GM21737 (cell line): ENCODE measurements around the gene TSPAN3.
A peak's percentile ranks its signal among the peaks of the same experiment; 100 is the strongest.

Experiments used
- ATAC-seq: cut with Tn5 transposase; IDR thresholded peaks from one replicate; pipeline ENCODE4 v1.9.1; 2021; ENCODE audit warnings: mild to moderate bottlenecking, moderate library complexity; ENCODE audit not compliant: unreplicated experiment

Gene TSPAN3

DNA sequence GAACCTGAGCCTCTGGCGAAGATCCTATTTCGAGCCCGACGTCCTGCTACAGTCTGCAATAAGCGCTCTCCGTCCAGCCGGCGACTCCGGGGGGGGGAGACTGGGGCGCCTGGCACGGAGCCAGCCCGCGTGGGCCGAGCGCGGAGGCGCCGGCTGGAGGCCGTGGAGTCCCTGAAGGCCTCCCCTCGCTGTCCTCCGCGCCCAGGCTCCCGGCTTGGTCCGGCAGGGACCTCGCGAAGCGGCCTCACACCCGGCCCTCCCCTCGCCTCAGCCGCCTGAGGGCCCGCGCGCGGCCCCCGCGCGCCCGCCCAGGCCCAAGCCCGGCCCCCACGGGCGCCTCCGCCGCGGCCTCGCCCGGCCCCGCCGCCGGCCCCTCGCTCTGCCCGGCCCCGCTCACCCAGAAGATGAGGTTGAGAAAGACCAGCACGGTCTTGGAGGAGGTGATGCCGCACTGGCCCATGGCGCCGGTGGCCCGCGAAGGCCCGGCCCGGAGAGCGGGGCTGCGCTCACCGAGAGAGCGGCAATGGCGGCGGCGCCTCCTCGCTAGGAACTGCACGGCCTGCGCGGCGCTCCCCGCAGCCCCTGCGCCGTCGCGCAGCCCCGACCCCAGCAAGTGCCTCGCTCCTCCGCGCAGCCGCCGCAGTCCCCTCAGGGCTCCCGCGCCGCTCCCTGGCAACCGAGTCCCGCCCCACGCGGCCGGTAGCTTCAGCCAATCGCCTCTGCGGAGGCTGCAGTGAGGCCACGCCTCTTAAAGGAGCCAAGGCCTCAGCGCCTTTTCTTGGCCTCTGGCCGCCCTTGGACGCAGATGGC lies at the start of gene TSPAN3:
Gene TSPAN3 (minus strand): TSS at position 615 of the 810 bp plus-strand sequence. CDS start 155 bp downstream, at position 460.
- ATAC-seq, result peak; percentile 86

DNA sequence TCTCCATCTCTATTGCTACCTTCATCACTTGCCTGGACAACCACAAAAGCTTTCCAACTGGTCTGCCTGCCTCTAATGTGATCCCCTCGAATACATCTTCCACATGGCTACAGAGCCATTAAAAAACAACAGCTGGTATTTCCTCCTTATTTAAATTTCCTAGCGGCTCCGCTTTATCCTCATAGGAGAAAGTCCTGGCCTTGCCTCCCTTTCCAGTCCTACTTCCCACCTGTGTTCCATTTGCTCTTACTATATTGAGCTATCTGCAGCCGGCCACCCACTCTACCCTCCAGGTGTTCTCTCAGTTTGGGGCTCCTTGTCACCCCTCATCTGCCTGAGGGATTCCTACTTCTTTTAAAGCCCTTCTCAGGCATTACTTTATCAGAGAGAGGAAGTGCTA lies 49.7 kb upstream of the TSPAN3 start:
- ATAC-seq, result no peak

DNA sequence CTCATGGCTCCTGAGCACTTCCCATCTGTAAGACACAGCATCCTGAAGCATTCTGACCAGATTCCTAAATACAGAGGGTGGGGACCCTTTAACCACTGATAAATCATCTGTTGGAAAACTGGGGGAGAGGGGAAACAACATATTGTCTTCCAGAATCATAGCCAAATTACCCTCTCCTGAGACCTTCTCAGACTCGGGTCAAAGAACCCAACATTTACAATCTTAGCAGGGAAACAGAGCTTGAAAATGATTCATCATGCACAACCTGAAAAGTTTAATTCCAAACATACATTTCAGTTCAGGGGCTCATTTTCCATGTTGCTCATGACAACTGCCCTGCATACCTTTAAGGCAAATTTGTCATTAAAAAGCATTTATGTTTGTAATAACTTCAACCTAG lies 48.5 kb upstream of the TSPAN3 start:
- no peak for ATAC-seq

DNA sequence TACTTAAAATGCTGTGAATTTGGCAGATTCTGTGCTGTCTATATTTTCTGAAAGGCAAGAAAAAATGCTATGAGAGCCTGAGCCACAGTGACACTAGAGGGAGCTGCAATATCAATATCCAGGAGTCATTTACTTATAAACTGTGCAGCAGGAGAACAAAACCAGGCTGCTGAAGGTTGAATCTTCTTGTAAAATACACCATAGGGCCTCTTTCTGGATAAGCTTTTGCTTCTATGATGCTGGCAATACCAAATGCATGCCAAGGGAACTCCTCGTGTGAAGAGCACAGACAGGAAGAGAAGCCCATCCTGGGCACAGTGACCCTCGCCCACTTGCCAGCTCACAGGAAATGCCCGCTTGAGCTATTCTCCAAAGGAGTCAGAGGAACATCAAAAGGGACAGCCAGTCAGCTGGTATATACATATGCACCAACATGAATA lies 48.0 kb upstream of the TSPAN3 start:
- ATAC-seq, result no peak

DNA sequence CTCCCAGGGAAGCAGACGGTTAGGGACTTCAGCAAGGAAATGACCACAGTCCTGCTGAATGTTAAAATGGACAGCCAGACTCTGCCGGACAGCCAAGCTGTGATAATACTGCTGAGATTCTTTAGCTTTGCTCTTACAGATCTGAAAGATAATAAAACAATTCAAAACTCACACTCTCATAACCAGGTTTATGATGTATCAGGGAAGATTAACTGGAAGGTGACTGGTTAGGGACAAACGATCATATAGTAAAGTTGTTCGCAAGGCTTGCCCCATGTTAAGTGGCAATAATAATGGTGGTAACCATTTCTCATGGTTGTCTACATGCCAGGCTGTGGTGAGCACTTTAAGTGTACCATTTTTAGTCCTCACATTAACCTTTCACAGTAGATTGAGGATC lies 44.3 kb upstream of the TSPAN3 start:
- no peak for ATAC-seq

DNA sequence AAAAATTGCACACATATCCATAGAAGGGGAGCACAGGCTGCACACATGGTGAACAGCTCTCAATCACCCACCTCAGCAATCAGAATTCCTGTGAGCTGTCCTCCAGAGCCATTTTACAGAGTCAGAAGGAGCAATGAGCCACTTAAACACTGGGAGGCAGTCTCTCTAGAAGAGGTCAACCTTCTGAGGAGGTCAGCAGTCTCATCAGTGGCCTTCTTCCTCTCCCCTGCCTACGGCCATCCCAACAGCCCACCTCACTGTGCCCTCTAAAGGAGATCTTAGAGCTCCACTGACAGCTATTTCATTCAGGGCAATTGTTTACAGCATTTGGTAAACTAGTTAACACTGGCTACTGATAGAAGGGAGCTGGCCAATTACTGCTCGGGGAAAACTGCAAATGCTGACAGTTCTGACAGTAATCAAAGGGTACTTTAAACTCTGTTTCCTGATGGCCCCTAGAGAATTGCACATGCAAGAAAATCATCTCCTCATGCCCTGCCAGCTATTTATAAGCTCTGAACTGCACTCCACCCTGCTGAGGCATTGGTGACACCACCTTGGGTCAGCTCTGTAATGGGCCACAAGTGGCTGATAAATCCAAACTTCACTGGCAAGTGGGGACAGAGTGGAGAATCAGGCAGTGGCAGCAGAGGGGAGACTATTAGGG lies 42.1 kb upstream of the TSPAN3 start:
- no peak for ATAC-seq

DNA sequence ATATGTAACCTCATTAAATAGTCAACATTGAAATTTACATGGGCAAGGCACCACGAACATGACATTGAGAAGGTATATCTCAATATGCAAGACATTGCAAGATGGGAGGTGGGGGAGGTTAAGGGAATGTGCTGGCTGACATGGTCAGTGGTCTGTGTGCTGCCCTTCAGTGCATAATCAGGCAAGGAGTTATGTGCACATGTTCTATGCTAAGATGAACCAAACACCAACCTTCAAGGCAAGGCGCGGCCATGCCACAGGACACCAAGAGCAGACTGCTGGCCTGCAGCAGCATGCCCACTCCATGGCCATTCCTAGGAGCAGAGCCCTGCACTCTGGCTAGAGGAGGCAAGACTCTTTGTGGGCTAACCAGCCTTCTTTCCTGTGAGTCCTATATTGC lies 40.9 kb upstream of the TSPAN3 start:
- ATAC-seq, result no peak

DNA sequence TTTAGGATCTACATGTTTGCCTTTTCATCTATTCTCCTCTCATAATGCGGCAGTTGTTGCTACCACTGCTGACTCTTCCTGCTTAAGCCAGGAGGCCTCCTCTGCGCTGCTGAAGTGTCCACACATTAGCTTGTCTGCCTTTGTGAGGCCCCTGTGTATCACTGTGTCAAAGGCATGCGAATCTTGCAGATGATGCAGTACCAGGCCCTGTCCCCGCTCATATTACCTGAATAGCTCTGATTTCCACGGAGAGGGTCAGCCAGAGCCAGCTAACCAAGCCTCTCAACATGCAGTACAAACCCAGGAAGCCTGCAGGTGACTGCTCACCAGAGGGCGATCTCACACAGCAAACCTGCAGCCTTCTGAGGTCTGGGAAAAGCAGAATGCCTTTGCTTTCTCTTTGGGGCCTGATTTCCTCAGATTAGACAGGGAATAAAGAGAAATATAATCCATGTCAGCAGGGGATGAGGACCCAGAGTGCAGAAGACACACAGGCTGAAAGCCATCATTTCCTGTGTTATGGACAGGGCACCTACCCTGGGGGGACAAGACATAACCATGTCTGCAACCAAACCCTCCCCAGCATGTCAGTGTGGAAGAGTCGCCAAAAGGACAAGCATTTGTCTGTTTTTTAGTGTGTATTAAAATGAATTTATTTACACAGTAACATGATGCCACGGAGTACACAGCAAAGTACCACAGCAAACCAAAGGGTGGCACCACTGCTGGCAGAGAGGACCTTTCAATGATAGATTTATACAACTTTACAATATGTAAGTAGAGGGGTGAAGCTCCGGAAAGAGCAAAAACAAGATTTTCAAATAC lies 36.8 kb upstream of the TSPAN3 start:
- no peak for ATAC-seq

DNA sequence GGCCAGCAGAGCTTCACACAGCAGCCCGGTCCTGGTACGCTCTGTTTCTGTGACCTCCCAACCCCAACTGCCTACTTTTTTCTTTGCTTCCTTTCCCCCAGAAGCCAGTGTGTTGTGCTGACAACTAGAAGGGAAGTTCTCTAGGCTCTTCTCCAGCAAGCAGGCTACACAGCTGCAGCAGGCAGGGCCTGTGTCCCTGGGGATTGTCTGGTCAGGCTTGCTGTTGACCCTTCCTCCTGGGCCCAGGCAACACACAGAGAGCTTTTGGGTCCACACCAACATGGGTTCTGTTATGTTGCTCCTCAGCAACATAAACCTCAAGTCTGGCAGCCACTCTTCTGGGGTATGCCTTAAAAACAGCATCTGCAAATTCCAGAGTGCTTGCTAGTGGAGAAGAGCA lies 36.2 kb upstream of the TSPAN3 start:
- no peak for ATAC-seq

DNA sequence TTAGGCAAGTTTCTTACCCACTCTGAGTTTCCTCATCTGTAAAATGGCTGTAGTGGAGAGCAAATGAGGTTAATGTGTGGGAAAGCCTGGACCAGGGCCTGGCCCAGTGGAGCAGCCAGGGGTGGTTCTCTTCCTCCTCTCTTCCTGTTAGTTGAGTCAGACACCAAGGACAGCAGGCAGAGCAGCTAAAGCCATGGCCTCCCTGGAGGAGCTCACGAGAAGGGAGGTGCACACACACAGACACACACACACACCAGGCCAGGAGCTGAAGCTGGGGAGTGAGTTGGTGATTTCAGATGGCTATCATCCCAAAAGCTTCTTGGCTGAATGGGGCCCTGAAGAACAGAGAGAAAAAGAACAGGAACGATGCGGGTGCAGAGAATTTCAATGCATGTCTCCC lies 33.2 kb upstream of the TSPAN3 start:
- no peak for ATAC-seq

DNA sequence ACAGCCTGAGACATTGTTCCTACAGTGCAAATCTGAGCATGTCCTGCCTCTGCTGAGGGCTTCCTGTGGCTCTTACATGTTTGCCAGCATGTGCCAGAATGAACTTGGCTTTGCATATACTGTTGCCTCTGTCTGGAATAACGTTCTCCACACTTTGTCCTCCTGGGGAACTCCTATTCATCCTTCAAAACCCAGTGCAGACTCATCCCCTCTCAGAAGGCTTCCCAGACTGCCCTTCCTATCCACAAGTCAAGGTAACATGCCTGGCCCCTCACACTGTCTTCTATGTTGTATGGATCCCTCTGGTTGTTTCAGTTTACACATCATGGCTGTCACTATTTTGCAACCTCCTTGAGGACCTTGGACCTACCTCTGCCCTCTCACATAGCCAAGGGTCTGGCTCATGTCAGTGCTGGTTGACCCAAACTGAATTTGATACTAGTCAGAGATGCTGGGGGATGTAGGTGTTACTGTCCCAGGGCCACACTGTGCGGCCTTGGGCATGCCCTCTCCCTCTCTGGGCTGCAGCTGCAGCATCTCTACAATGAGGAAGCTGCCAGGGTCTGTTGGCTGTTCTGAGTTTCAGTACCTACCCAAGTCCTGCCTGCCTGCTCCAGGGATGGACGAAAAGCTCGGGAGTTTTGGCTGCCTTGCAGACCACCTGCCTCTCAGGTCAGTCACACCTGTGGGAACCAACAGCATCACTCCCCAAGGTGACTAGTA lies 29.0 kb upstream of the TSPAN3 start:
- ATAC-seq, result no peak

DNA sequence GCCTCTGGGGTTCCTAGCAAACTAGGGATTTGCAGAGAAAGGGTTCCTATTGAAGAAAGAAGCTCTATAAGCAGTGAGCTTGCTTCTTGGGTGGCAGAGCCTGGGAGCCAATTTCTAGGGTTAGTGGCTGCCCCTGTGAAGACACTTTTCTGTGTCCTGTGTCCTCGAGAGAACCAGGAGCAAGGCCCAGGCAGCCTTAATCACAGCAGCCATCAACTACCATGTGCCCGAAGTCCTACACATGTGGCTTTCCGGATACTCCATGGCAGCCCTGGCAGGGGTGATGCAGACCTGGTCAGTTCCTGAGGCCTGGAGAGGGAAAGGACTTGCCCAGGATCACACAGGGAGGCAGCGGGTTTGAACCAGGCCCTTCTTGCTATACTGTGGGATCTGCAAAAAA lies 27.7 kb upstream of the TSPAN3 start:
- no peak for ATAC-seq

DNA sequence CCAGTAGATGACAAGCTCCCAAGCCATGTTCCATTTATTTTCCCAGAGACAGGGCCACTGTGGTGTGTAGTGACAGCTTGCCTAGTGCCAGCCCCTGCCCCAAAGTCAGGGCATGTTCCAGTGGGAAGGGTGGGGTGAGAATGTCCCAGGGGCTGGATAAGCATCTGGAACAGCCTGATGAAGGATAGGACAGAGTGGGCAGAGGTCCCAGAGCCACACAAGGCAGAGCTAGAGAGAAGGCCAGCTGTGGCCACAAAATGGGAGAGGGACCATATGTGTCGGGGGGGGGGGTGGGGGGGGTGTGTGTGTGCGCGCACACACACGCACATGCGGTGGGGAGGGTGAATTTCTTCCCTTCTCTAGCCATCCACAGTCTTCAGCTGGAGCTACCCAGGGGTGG lies 27.0 kb upstream of the TSPAN3 start:
- no peak for ATAC-seq

DNA sequence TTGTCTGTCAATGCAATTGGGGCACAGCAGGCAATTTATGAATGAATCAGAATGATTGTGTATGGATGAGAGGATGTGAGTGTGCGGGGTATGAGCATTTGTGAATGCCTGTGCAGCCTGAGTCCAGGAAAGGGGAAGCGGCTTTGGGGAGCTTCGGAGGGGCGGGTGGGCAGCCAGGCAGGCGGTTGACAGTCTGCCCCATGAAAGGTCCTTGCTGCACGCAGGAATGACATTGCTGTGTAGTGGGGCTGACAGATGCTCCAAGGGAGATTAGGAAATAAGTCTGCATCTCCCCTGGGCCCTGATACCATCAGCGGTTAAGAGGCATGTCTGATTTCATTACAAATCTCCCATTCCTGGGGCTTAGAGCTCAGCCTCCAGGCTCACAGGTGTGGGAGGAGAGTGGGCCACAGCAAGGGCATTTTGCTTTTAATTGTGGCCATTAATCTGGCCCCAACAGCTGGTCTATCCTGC lies 26.4 kb upstream of the TSPAN3 start:
- no peak for ATAC-seq

DNA sequence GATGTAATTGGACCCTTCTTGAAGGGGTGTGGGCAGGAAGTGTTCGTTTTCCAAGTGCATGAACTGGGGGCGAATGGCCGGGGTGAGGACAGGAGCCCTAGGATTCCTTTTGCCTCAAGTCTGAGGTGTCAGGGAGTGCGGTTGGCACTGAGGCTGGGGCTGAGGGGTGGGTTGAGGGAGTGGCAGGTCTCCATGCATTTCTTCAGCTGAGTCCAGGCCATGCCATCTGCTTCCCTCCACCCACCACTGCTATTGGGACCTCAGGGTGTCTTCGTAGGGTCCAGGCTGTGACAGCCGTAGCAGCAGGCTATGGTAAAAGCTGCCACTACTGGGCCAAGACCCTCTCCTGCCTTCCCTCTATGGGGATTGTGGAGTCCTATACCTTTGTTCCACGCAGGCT lies 25.6 kb upstream of the TSPAN3 start:
- no peak for ATAC-seq

DNA sequence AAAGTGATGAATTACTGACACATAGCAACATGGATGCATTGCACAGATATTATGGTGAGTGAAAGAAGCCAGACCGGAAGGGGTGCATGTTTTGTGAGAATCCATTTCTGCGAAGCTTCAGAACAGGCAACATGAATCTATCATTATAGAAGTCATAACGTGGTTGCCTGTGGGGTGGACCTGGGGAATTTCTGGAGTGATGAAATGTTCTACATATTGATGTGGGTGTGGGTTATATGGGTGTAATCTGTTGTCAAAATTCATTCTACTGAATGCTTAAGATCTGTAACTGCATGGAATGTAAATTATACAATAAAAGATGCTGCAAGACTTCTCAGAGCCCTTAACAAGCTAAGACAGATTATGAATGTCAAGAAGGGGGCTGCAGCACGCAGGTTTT lies 25.2 kb upstream of the TSPAN3 start:
- ATAC-seq, result no peak

DNA sequence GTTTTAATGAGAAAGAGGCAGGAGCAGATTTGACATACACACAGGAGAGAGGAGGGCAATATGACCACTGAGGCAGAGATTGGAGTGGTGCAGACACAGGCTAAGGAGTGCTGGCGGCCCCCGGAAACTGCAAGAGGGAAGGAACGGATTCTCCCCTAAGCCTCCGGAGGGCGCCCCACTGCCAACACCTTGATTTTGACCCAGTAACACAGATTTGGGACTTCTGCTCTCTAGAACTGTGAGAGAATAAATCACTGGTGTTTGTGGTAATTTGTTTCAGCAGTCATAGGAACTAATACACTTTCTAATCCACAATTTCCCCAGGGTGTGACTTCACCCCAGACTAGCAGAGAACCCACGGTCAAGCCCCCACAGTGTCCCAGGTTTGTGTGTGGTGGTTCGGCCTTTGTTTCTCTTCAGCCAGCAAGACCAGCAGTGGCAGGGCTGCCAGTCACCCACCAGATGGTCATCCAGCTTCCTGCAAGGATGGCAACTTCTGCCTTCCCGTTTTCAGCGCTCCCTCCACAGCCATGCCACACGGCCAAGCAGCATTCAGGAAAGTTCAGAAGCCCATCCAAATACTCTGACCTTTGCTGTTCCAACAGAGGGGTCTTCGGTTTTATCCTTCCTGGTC lies 23.6 kb upstream of the TSPAN3 start:
- ATAC-seq, result no peak

DNA sequence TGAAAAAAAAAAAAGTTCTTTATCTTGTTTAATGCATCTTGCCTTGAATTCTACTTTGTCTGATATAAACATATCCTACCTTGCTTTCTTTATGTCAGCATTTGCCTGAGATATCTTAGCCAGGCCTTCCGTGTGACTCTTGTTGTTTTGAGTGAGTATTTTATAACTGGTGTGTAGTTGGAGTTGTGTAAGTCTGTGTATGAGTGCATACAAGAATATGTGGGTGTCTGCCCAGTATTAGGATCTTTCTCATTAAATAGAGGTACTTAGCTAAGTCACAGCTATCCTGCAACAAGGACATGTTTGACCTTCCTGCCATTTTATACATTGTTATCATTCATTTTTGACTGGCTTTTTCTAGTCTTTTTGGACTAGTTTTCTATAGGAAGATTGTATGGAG lies 22.5 kb upstream of the TSPAN3 start:
- no peak for ATAC-seq

DNA sequence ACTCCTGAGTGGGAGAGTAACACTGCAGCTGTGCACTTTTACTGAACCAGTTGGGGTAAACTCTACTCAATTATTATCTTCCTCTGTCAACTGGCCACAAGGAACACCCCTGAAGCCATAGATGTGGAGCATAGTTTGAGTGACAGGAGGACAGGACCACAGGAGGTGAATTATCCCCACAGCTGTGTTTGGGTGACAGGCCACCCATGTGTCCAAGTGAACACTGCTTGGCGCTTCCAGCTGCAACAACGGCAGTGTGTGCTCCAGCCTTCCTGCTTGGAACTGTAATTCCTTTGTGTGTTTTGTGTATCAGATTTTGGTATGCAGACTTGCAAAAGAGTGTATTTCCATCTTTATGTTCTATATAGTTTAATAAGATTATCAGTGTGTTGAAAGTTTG lies 20.2 kb upstream of the TSPAN3 start:
- no peak for ATAC-seq

DNA sequence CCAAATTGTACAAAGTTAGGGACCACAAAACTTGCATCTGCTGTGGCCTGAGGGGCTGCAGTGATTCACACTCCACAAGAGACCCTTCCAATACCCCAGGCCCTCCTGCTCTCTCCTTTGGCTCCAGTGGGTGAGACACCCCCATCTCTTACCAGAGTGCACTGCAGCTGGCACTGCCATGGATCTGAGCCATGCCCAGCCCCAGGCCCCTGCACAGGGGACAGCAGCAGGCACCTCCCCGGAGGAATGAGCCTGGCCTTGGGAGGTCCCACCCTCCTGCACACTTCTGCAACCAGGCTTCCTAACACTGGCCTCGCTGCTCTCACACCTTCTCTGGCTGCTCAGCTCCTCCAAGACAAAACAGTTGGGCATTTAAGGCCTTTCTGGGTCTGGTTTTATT lies 16.3 kb upstream of the TSPAN3 start:
- ATAC-seq, result no peak
